ENCODE results near the gene CRYGA.

Gene CRYGA

GRCh38 chr2:208163489-208163888 is at the start of gene CRYGA:
TSS of gene CRYGA (minus strand) at chr2:208163589. CDS start at chr2:208163556, 33 bp downstream.
- DNase-seq (ENCODE audit: low read depth): no peak

- DNase-seq (ENCODE audit: low read depth): no peak
Observed at GRCh38 chr2:208210688-208211451, 47.5 kb upstream of the CRYGA start.

GRCh38 chr2:208208335-208209085 is 45.1 kb upstream of the CRYGA start:
- no peak for DNase-seq (ENCODE audit: low read depth)

GRCh38 chr2:208207769-208208168 is 44.4 kb upstream of the CRYGA start:
- DNase-seq (ENCODE audit: low read depth): no peak

GRCh38 chr2:208204166-208204565 is 40.8 kb upstream of the CRYGA start:
- DNase-seq (ENCODE audit: low read depth): no peak

- no peak for DNase-seq (ENCODE audit: low read depth)
Observed at GRCh38 chr2:208195531-208195930, 32.1 kb upstream of the CRYGA start.

GRCh38 chr2:208192611-208193236 is 29.3 kb upstream of the CRYGA start:
- DNase-seq (ENCODE audit: low read depth): no peak

GRCh38 chr2:208189810-208190503 is 26.6 kb upstream of the CRYGA start, which contains the start of gene C2orf80:
TSS of gene C2orf80 (minus strand) at chr2:208190030. CDS start at chr2:208186986, 3,044 bp downstream.
- no peak for DNase-seq (ENCODE audit: low read depth)

- no peak for DNase-seq (ENCODE audit: low read depth)
Observed at GRCh38 chr2:208189069-208189809, 25.9 kb upstream of the CRYGA start.

GRCh38 chr2:208186893-208187292 is 23.5 kb upstream of the CRYGA start:
- DNase-seq (ENCODE audit: low read depth): no peak

GRCh38 chr2:208186465-208186864 is 23.1 kb upstream of the CRYGA start:
- DNase-seq (ENCODE audit: low read depth): no peak

- DNase-seq (ENCODE audit: low read depth): no peak
Observed at GRCh38 chr2:208183972-208184705, 20.8 kb upstream of the CRYGA start.

GRCh38 chr2:208183526-208183925 is 20.1 kb upstream of the CRYGA start:
- no peak for DNase-seq (ENCODE audit: low read depth)

- DNase-seq (ENCODE audit: low read depth): no peak
Observed at GRCh38 chr2:208182835-208183234, 19.4 kb upstream of the CRYGA start.

- DNase-seq (ENCODE audit: low read depth): no peak
Observed at GRCh38 chr2:208179028-208179609, 15.7 kb upstream of the CRYGA start.

GRCh38 chr2:208175840-208176153 is 12.4 kb upstream of the CRYGA start:
- no peak for DNase-seq (ENCODE audit: low read depth)

GRCh38 chr2:208175069-208175839 is 11.9 kb upstream of the CRYGA start:
- peak; percentile 41 for DNase-seq (ENCODE audit: low read depth)

GRCh38 chr2:208174144-208174543 is 10.8 kb upstream of the CRYGA start:
- DNase-seq (ENCODE audit: low read depth): no peak

GRCh38 chr2:208172125-208172524 is 8.7 kb upstream of the CRYGA start:
- no peak for DNase-seq (ENCODE audit: low read depth)
